Hepatocyte (in vitro differentiated cells): ENCODE data around the gene NTMT2.

Experiments used
- CTCF ChIP-seq: fragments of 200-600 bp; sonication (generic); IDR thresholded peaks from 2 replicates; pipeline ENCODE4 v1.5.1; 2016; ENCODE audit warnings: antibody characterized with exemption, mild to moderate bottlenecking; ENCODE audit not compliant: poor library complexity
- EZH2phosphoT487 ChIP-seq: fragments of 200-600 bp; sonication (generic); IDR thresholded peaks from one replicate; pipeline ENCODE4 v1.6.1; 2018; ENCODE audit warnings: antibody characterized with exemption, mild to moderate bottlenecking, low read depth, moderate library complexity; ENCODE audit not compliant: unreplicated experiment, severe bottlenecking

DNA sequence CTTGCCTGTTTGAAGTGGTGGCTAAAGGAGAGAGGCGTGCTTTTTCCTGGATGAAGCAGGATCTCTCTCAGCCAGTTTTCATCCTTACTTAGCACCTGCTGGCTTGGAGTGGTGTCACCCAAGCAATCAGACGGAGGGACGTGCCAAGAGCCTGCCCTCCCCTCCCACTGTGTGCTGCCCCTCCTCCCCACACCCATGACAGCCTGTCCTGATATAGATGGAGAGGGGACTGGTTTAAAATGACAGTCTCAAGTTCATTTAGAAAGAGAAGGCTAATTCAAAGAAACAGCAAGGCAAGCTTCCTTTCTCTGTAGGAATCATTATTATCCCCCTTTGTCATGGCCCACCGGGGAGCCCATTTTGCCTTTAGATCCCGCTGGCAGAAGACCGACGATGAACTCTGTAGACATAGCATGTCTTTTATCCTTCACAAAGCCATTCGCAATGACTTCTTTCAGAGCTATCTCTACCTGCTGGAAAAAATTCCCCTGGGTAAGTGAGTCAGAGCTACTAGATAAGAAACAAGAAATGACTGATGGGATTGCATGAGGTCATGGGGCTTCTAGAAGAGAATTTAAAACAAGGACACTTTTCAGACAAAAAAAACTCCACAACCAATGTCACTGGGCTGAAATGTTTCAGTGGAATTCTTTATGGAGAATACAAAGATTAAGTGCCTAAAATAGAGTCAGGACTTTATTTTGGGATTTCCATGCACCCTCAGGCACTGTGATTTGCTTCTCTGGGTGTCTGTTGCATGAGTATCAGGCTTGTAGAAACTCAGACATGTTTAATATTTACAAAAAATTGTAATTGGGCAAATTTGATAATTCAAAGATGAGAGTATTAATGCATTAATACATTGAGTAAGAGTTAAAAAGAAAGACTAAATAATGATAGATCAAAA lies at the start of gene NTMT2:
- TF ChIP-seq CTCF (no peak), EZH2phosphoT487 (no peak)
